Measurements from ENCODE around the gene CAPN10.

The CAPN10 gene

GRCh38 chr2:240622531-240623235 lies 36.1 kb downstream of the CAPN10 start:
- DNase-seq (ENCODE audit: low read depth in 3 of 3), result peak in 1 of 3 experiments; percentile 52

- DNase-seq (ENCODE audit: low read depth in 3 of 3), result no peak
These were observed 37.0 kb downstream of the CAPN10 start for GRCh38 chr2:240623531-240624010.

DNA sequence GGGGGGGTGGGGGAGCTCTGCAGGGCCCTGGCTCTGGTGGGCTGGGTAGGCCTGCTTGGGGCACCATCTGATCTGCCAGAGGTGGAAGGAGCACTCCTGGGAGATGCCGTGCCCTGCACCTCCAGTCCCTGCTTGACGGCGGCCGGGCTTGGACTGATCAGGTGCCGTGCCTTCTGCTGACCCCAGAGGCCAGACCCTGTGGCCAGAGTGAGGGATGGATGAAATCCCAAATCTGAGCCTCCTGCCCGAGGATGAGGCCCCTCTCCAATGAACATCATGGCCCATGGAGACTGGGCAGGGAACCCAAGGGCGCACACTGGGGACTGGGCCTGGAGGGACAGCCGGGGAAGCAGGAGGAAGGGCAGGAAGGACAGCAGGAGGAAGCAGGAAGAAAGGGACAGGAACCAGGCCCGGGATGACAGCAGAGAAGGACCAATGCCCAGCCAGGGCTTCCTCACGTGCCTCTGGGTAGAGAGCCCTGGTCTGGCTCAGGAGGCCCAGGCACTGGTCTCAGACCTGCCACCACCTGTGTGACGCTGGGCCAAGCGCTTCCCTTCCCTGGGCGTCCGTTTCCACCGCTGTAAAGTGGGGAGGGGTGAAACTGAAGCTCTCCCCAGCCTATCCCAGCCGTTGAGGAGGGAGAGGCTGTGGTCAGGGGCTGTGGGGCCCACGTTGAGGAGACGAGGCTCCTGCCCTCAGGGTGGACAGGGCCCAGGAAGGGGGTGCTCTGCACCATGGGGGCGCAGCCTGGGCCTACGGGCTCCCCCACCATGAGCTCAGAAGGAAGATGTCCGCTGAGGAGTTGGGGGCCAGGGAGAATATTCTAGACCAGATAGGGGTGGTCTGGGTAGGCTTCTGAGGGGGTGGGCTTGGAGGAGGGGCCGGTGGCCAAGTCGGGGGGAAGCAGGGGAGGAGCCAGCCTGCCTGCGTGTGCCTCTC lies 37.7 kb downstream of the CAPN10 start:
- DNase-seq (ENCODE audit: low read depth in 3 of 3), result no peak

DNA sequence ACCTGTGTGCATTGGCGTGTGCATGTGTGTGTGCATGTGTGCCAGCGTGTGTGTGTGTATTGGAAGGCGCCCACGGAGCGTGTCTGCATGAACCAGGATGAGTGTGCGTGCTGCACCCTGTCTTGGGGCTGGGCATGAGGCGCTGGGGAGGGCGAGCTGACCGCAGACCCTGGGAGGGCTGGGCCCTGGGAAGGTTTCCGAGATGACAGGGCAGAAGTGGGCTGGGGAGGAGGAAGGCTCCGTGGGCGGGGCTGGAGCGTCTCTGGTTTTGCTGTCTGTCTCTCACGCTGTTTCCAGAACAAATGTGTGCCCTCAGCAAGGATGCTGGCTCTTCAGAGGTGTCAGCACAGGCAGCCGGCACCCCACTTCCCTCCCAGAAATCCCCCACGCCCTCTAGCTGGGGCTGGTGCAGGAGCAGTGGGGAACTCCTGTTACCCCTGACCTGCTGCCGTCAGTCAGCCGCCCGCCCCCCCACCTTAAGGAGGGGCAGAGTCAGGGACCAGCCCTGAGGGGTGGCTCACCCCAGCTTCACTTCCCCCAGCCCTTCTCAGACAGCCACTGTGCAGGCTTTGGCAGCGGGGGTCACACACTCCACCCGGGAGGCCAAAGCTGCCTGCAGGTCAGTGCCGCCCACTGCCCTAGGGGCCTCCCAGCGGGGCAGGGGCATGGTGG lies 38.6 kb downstream of the CAPN10 start, which contains the start of gene GPR35:
Gene GPR35 (plus strand): TSS at position 531 of the 672 bp plus-strand sequence. CDS start 4,473 bp downstream, outside the sequence.
- peak; percentile 40 to 83 (median 43) for DNase-seq (ENCODE audit: low read depth in 3 of 3)

GRCh38 chr2:240626531-240627300 lies 40.2 kb downstream of the CAPN10 start:
- DNase-seq (ENCODE audit: low read depth in 3 of 3), result peak in 1 of 3 experiments; percentile 36

GRCh38 chr2:240627736-240628506 lies 41.4 kb downstream of the CAPN10 start:
- no peak for DNase-seq (ENCODE audit: low read depth in 3 of 3)

GRCh38 chr2:240628507-240628807 lies 41.9 kb downstream of the CAPN10 start:
- no peak for DNase-seq (ENCODE audit: low read depth in 3 of 3)

GRCh38 chr2:240628808-240629618 lies 42.5 kb downstream of the CAPN10 start:
- DNase-seq (ENCODE audit: low read depth in 3 of 3), result no peak

DNA sequence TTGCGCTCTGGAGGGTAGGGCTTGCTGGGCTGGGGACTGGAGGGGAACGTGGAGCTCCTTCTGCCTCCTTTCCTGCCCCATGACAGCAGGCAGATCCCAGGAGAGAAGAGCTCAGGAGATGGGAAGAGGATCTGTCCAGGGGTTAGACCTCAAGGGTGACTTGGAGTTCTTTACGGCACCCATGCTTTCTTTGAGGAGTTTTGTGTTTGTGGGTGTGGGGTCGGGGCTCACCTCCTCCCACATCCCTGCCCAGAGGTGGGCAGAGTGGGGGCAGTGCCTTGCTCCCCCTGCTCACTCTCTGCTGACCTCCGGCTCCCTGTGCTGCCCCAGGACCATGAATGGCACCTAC lies 43.1 kb downstream of the CAPN10 start:
- DNase-seq (ENCODE audit: low read depth in 3 of 3), result no peak

DNA sequence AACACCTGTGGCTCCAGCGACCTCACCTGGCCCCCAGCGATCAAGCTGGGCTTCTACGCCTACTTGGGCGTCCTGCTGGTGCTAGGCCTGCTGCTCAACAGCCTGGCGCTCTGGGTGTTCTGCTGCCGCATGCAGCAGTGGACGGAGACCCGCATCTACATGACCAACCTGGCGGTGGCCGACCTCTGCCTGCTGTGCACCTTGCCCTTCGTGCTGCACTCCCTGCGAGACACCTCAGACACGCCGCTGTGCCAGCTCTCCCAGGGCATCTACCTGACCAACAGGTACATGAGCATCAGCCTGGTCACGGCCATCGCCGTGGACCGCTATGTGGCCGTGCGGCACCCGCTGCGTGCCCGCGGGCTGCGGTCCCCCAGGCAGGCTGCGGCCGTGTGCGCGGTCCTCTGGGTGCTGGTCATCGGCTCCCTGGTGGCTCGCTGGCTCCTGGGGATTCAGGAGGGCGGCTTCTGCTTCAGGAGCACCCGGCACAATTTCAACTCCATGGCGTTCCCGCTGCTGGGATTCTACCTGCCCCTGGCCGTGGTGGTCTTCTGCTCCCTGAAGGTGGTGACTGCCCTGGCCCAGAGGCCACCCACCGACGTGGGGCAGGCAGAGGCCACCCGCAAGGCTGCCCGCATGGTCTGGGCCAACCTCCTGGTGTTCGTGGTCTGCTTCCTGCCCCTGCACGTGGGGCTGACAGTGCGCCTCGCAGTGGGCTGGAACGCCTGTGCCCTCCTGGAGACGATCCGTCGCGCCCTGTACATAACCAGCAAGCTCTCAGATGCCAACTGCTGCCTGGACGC lies 43.6 kb downstream of the CAPN10 start:
- no peak for DNase-seq (ENCODE audit: low read depth in 3 of 3)

- no peak for DNase-seq (ENCODE audit: low read depth in 3 of 3)
These were observed 44.4 kb downstream of the CAPN10 start for GRCh38 chr2:240630771-240631547.

DNA sequence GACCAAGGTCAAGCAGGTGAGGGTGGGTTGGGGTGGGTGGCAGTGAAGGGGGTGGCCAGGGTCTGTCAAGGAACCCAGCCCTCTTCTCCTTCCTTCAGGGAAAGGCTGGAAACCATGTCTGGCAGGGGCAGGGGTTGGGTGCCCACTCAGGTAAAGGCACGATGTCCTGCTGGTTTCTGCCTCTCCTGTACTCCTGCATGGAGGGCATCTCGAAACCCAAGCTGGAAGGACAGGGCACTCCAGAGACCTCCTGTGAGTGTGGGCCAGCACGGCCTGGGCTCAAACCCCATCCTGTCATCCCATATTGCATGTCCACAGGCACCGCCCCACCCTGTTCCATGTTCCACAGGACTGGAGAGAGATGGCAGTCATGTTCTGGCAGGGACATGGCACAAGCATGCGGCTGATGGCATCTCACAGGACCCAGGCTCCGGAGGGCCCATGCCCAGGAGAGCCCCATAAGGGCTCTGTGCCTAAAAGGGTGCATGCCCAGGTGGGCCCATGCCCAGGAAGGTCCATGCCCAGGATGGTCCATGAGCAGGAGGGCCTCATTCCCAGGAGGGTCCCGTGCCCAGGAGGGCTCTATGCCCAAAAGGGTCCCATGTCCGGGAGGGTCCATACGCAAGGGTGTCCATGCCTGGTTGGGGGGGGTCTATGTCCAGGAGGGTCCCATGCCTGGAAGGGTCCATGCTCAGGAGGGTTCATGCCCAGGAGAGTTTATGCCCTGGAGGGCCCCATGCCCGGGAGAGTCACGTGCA lies 45.2 kb downstream of the CAPN10 start:
- no peak for DNase-seq (ENCODE audit: low read depth in 3 of 3)

- no peak for DNase-seq (ENCODE audit: low read depth in 3 of 3)
These were observed 45.8 kb downstream of the CAPN10 start for GRCh38 chr2:240632306-240632721.

DNA sequence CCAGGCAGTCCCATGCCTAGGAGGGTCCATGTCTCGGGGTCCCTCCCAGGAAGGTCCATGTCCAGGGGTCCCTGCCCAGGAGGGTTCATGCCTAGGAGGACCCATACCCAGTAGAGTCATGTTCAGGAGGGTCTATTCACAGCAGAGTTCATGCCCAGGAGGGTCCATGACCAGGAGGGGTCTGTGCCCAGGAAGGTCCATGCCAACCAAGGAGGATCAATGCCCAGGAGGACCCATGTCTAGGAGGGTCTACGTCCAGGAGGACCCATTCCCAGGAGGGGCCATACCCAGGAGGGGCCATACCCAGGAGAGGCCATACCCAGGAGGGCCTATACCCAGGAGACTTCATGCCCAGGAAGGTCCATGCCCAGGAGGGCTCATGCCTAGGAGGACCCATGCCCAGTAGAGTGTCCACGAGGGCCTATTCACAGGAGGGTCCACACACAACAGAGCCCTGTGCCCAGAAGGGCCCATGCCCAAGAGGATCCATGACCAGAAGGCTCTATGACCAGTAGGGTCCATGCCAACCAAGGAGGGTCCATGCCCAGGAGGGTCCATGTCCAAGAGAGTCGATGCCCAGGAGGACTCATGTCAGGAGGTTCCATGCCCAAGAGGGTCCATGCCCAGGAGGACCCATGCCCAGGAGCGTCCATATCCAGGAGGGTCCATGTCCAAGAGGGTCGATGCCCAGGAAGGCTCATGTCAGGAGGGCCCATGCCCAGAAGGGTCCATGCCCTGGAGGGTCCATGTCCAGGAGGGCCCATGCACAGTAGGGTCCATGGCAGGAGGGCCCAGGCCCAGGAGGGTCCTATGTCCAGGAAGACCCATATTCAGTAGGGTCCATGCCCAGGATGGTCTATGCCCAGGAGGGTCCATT lies 48.8 kb downstream of the CAPN10 start:
- DNase-seq (ENCODE audit: low read depth in 3 of 3), result no peak

DNA sequence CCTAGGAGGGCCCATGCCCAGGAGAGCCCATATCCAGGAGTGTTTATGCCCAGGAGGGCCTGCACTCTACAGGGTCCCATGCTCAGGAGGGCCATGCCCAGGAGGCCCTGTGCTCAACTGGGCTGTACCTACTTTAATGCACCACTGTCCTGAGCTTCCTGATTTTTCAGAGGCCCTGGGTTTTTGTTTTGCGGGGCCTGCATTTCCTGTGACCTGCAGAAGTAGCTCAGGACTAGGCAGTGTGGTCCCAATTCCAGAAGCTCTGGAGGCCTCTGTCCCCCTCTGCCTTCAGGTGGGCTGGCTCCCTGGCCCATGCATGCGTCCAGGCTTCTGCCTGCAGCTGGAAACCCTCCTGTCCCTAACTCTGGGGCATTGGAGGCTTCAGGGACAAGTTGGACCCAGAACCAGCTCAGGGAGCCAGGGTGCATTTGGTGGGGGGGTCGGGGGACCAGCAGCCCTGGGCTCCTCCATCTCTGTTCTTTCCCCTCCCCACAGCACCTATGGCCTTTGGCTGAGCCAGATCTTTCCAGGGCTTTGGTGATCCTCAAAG lies 49.5 kb downstream of the CAPN10 start:
- no peak for DNase-seq (ENCODE audit: low read depth in 3 of 3)

DNA sequence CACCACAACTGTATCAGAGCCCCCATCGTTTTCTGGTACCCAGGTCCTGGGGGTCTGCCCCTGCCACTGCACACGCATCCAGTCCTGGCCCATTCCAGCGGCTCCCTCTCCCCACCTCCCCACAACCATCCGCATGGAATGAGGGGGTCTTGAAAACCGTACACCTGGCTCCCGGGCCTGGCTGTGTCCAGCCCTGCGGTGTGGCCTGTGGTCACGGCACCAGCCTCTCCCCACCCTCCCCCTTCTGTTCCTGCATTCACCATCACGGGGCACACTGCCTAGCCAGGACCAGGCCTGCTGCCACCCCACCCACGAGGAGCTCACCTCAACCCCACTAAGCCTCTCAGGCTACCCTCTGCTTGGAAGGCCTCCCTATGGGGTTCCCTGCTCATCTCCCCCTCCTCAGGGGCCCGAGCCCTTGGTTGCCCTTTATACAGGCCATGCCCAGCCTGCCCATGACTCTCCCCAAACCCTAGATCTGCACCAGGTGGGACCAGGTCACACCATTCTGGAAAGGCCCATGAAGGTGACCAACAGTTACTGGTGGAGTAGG lies 50.1 kb downstream of the CAPN10 start:
- DNase-seq (ENCODE audit: low read depth in 3 of 3), result no peak
